Fibroblast of lung (primary cell): ENCODE results near the gene CITED2.

Experiments used
- EZH2 ChIP-seq: IDR thresholded peaks from 2 replicates; pipeline ENCODE4 v1.5.1; 2012; ENCODE audit warnings: low read length, control low read depth, mild to moderate bottlenecking; ENCODE audit errors: missing control alignments
- TF ChIP-seq, protein P1 (sequence below), 2 donors: IDR thresholded peaks in 1 of 2; conservative IDR thresholded peaks in 1 of 2; 1 replicate in 1 of 2; 2 replicates in 1 of 2; pipeline ENCODE4 v1.5.1; 2011 to 2012; ENCODE audit warnings: low read length in 2 of 2, control low read depth in 1 of 2, inconsistent platforms in 1 of 2, low read depth in 1 of 2, mild to moderate bottlenecking in 1 of 2

GRCh38 chr6:139374357-139375225 is at the start of gene CITED2:
- TF ChIP-seq, protein P1, sequence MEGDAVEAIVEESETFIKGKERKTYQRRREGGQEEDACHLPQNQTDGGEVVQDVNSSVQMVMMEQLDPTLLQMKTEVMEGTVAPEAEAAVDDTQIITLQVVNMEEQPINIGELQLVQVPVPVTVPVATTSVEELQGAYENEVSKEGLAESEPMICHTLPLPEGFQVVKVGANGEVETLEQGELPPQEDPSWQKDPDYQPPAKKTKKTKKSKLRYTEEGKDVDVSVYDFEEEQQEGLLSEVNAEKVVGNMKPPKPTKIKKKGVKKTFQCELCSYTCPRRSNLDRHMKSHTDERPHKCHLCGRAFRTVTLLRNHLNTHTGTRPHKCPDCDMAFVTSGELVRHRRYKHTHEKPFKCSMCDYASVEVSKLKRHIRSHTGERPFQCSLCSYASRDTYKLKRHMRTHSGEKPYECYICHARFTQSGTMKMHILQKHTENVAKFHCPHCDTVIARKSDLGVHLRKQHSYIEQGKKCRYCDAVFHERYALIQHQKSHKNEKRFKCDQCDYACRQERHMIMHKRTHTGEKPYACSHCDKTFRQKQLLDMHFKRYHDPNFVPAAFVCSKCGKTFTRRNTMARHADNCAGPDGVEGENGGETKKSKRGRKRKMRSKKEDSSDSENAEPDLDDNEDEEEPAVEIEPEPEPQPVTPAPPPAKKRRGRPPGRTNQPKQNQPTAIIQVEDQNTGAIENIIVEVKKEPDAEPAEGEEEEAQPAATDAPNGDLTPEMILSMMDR (conservative IDR thresholded peaks at IDR 0.05 in 1 of 2, IDR thresholded peaks at IDR 0.05 in 1 of 2; ENCODE audit: low read depth in 1 of 2, low read length in 2 of 2): no peak
- TF ChIP-seq EZH2: no peak
